ENCODE results near the gene LTBP3.
A peak's percentile ranks its signal among the peaks of the same experiment; 100 is the strongest.
"Not testable (repeated sequence)": the region's sequence is repeated elsewhere in the genome, so short reads cannot be mapped to it uniquely, and the experiment has no call there.

Gene LTBP3

GRCh38 chr11:65537296-65537597, 20.9 kb downstream of the LTBP3 start:
- no peak for DNase-seq (ENCODE audit: low read depth in 2 of 2)

GRCh38 chr11:65536412-65537295, 21.5 kb downstream of the LTBP3 start:
- no peak for DNase-seq (ENCODE audit: low read depth in 2 of 2)

- no peak for DNase-seq (ENCODE audit: low read depth in 2 of 2)
These were observed 23.1 kb downstream of the LTBP3 start for GRCh38 chr11:65535102-65535501.

GRCh38 chr11:65532388-65533064, 25.6 kb downstream of the LTBP3 start:
- DNase-seq (ENCODE audit: low read depth in 2 of 2), result no peak

DNA sequence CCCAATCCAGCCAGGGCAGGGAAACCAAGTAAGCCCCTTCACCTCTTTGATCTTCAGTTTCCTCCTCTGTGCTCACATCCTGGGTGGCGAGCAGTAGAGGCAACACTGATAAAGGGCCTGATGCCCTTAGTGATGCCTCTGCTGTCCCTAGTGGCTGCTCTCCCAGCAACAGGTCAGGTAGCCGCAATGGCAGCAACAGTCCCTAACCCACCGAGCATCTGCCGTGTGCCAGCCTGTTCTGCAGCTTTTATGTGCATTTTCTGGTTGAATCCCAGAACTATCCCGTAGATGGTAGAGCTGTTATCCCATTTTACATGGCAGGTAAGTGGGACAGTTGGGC, 28.0 kb downstream of the LTBP3 start:
- DNase-seq (ENCODE audit: low read depth in 2 of 2), result no peak

GRCh38 chr11:65529475-65530156, 28.5 kb downstream of the LTBP3 start:
- DNase-seq (ENCODE audit: low read depth in 2 of 2), result no peak

- DNase-seq (ENCODE audit: low read depth in 2 of 2), result no peak
These were observed 29.3 kb downstream of the LTBP3 start for GRCh38 chr11:65528819-65529350.

DNA sequence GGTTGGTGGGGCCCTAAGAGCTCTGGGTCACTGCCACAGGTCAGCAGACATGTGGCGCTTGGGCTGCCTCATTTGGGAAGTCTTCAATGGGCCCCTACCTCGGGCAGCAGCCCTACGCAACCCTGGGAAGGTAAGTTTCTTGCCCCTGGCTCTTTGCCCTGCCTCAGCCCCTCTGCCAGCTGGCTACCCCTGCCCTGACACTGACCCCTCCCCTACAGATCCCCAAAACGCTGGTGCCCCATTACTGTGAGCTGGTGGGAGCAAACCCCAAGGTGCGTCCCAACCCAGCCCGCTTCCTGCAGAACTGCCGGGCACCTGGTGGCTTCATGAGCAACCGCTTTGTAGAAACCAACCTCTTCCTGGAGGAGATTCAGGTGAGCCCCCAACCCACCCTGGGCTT, 31.4 kb downstream of the LTBP3 start:
- DNase-seq (ENCODE audit: low read depth in 2 of 2), result no peak

DNA sequence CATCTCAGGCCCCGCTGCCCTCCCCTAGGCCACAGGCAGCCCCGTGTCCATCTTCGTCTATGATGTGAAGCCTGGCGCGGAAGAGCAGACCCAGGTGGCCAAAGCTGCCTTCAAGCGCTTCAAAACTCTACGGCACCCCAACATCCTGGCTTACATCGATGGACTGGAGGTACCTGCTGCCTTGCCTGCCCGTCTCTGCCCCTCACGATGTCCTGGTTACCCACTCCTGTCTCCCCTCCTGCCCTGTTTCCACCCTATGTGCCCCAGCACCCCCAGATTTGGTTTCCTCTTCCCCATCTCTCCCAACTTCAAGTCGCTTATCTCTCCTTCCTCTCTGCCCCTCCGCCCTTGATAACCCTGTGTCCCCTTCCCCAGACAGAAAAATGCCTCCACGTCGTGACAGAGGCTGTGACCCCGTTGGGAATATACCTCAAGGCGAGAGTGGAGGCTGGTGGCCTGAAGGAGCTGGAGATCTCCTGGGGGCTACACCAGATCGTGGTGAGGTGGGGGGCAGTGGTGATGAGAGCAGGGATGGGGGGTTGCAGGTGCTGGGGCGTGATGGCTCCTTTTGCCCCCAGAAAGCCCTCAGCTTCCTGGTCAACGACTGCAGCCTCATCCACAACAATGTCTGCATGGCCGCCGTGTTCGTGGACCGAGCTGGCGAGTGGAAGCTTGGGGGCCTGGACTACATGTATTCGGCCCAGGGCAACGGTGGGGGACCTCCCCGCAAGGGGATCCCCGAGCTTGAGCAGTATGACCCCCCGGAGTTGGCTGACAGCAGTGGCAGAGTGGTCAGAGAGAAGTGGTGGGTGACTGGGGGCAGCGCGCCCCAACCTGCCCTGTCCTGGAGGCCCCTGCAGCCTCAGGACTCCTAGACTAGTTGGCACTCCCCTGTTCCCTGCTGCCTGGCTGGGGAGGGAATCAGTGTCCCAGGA, 32.3 kb downstream of the LTBP3 start:
- DNase-seq (ENCODE audit: low read depth in 2 of 2), result no peak

DNA sequence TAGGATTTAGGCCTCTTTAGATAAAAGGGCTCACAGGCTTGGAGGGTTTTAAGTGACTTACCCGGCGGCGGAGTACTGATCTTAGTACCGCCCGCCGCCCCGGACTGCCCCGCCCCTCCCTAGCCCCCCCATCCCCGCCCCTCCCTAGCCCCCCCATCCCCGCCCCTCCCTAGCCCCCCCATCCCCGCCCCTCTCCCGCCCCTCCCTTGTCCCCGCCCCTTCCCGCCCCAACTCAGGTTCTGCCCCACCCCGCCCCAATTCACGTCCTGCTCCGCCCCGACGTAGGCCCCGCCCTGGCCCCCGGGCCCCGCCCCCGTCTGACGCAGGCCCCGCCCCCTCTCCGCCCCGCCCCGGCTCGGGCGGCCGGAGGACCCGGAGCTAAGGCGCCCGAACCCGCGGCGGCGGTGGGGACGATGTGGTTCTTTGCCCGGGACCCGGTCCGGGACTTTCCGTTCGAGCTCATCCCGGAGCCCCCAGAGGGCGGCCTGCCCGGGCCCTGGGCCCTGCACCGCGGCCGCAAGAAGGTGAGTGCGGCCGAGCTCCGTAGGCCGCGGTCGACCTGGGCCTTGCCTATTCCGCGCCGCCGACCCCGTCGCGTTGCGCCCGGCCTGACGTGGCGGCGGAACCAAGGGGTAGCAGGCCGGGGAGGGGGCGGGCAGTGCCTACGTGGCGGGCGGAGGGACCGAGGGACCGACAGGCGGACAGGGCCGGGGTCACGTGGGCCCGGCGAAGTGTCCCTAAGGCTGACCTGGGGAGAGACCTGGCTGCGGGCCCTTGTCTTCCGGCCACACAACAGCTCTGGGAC, 33.2 kb downstream of the LTBP3 start, which contains the start of gene SCYL1:
Gene SCYL1 (plus strand): TSS at position 343 of the 805 bp plus-strand sequence. CDS start 71 bp downstream, at position 414.
- peak; percentile 51 to 53 for DNase-seq (ENCODE audit: low read depth in 2 of 2)

DNA sequence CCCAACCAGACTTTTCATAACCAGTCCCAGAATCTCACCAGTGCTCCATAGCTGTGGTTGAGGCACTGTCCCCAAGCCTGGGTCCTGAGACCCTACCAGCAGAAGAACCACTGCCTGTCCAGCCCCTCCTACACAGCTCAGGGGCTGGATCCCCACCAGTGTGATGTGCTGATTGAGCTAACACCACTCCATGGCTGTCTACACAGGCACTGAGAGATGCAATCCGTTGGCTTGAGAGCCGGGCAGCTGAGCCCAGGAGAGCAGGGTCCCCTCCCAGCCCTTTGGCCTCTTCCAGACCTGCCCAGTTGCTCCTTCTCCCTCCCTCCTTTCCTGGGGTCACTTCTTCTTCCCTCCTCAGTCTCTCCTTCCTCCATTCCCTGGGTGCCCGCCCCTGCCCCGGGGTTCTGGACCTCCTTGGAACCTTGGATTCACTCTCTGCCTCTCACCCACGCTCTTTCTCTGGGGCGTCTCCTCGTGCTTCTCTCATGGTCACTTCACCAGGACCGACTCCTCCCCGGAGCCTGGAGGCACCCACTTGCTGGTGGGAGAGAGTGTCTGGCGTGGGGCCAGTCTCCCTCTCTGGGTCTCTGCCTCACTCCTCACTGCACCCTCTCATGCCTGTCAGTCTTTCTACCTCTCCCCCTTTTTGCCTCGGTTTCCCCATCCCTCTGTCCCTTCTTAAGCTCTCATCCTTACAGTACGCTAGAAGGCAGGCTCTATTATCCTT, 34.0 kb downstream of the LTBP3 start:
- no peak for DNase-seq (ENCODE audit: low read depth in 2 of 2)

- DNase-seq (ENCODE audit: low read depth in 2 of 2), result not testable (repeated sequence)
These were observed 34.6 kb downstream of the LTBP3 start for GRCh38 chr11:65523631-65523968.

GRCh38 chr11:65522718-65523630, 35.2 kb downstream of the LTBP3 start:
- DNase-seq (ENCODE audit: low read depth in 2 of 2), result not testable (repeated sequence)

DNA sequence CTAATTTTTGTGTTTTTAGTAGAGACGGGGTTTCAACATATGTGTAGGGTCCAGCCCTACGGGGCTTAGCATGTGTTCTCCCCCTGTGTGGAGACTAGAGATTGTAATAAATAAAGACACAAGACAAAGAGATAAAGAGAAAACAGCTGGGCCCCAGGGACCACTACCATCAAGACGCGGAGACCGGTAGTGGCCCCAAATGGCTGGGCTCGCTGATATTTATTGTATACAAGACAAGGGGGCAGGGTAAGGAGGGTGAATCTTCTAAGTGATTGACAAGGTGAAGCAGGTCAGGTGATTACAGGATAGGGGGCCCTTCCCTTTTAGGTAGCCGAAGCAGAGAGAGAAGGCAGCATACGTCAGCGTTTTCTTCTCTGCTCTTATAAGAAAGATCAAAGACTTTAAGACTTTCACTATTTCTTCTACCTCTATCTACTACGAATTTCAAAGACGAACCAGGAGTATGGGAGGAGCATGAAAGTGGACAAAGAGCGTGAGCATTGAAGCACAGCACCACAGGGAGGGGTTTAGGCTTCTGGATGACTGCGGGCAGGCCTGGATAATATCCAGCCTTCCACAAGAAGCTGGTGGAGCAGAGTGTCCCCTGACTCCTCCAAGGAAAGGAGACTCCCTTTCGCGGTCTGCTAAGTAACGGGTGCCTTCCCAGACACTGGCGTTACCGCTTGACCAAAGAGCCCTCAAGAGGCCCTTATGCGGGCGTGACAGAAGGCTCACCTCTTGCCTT, 36.2 kb downstream of the LTBP3 start:
- not testable (repeated sequence) for DNase-seq (ENCODE audit: low read depth in 2 of 2)

- not testable (repeated sequence) for DNase-seq (ENCODE audit: low read depth in 2 of 2)
These were observed 39.1 kb downstream of the LTBP3 start for GRCh38 chr11:65518941-65519549.

- DNase-seq (ENCODE audit: low read depth in 2 of 2), result no peak
These were observed 41.8 kb downstream of the LTBP3 start for GRCh38 chr11:65516135-65516968.

- DNase-seq (ENCODE audit: low read depth in 2 of 2), result not testable (repeated sequence)
These were observed 45.8 kb downstream of the LTBP3 start for GRCh38 chr11:65512311-65512710.

Data from fibroblast of skin of left biceps (primary cell).